HL-60 (cell line): ENCODE results near the gene MMP23B.

Source experiments
- DNase-seq, 2 experiments: peaks; one replicate each; pipeline ENCODE4 v3.0.0-alpha.2; 2010 to 2020; ENCODE audit warnings: low read depth in 1 of 2, low spot score in 1 of 2
- H3K27ac ChIP-seq: fragments of 250-450 bp; sonication (Bioruptor Pico); replicated peaks from 2 replicates; pipeline ENCODE4 v1.5.1; 2020; ENCODE audit warnings: mild to moderate bottlenecking, moderate library complexity
- H3K27me3 ChIP-seq: fragments of 250-450 bp; sonication (Bioruptor Pico); 2 replicates; pipeline ENCODE4 v1.5.1; 2021; ENCODE audit warnings: mild to moderate bottlenecking, moderate library complexity; ENCODE audit not compliant: insufficient read depth, poor library complexity, severe bottlenecking
- H3K4me3 ChIP-seq: replicated peaks from 2 replicates; pipeline ENCODE4 v1.5.1; 2011; ENCODE audit warnings: mild to moderate bottlenecking, control low read depth, low read length; ENCODE audit not compliant: insufficient read depth
- CTCF ChIP-seq: IDR thresholded peaks from one replicate; pipeline ENCODE4 v1.5.1; 2011; ENCODE audit warnings: low read length, control low read depth, inconsistent platforms; ENCODE audit not compliant: insufficient read depth
- GABPA ChIP-seq: IDR thresholded peaks from 2 replicates; pipeline ENCODE4 v1.6.1; 2012; ENCODE audit warnings: low read depth
- POLR2AphosphoS5 ChIP-seq: IDR thresholded peaks from 2 replicates; pipeline ENCODE4 v1.6.1; 2012; ENCODE audit warnings: low read depth
- REST ChIP-seq: IDR thresholded peaks from 2 replicates; pipeline ENCODE4 v1.6.1; 2012; ENCODE audit warnings: low read depth; ENCODE audit not compliant: insufficient replicate concordance
- SPI1 ChIP-seq: IDR thresholded peaks from 2 replicates; pipeline ENCODE4 v1.6.1; 2012; ENCODE audit warnings: low read depth, mild to moderate bottlenecking, borderline replicate concordance

Gene MMP23B

GRCh38 chr1:1624443-1625403 is 7.2 kb upstream of the MMP23B start:
- no peak for DNase-seq
- TF ChIP-seq POLR2AphosphoS5: no peak
- TF ChIP-seq SPI1: no peak
- no peak for TF ChIP-seq CTCF
- no peak for TF ChIP-seq REST
- TF ChIP-seq GABPA: no peak

GRCh38 chr1:1625404-1625775 is 6.6 kb upstream of the MMP23B start:
- Histone ChIP-seq H3K27ac (no peak overlapping the region), H3K27me3 (no peaks in the 10 kb centered on the region), H3K4me3 (no peak overlapping the region)
- no peak for TF ChIP-seq REST
- no peak for TF ChIP-seq GABPA
- no peak for TF ChIP-seq SPI1
- no peak for TF ChIP-seq CTCF
- TF ChIP-seq POLR2AphosphoS5: no peak
- DNase-seq: no peak

More at GRCh38 chr1:1624443-1625403, 7.2 kb upstream of the MMP23B start:
- H3K4me3 ChIP-seq: no peak overlapping the region
- H3K27me3 ChIP-seq: no peaks in the 10 kb centered on the region
- no peak overlapping the region for H3K27ac ChIP-seq

- no peak for DNase-seq
- Histone ChIP-seq H3K4me3 (no peak overlapping the region), H3K27ac (no peak overlapping the region), H3K27me3 (peaks cover 2% of the 10 kb centered on the region)
- TF ChIP-seq CTCF (no peak), REST (no peak), GABPA (no peak), POLR2AphosphoS5 (no peak), SPI1 (no peak)
These were observed 6.2 kb upstream of the MMP23B start for GRCh38 chr1:1625824-1626206.
